Memory B cell (primary cell): ENCODE results near the gene SLC8B1.

Source experiments
- ATAC-seq: fragments of 150-1000 bp; cut with Tn5 transposase; 2 replicates; pipeline ENCODE4 v1.10.0; 2021; ENCODE audit warnings: low read depth, mild to moderate bottlenecking, moderate library complexity
- DNase-seq, 2 donors: peaks; one replicate each; pipeline ENCODE4 v3.0.0; 2022; ENCODE audit warnings: low spot score in 2 of 2
- H3K27ac Mint-ChIP-seq: one replicate; pipeline ENCODE4 v1.8.0; 2022; ENCODE audit warnings: mild to moderate bottlenecking, moderate library complexity, mixed read lengths
- H3K27me3 Mint-ChIP-seq: one replicate; pipeline ENCODE4 v1.8.0; 2022; ENCODE audit warnings: mixed read lengths
- H3K36me3 Mint-ChIP-seq: one replicate; pipeline ENCODE4 v1.8.0; 2022; ENCODE audit warnings: mild to moderate bottlenecking, mixed read lengths
- H3K4me1 Mint-ChIP-seq: one replicate; pipeline ENCODE4 v1.8.0; 2022; ENCODE audit warnings: mixed read lengths
- H3K4me3 Mint-ChIP-seq: one replicate; pipeline ENCODE4 v1.8.0; 2022; ENCODE audit warnings: mild to moderate bottlenecking, moderate library complexity, mixed read lengths
- H3K9me3 Mint-ChIP-seq: one replicate; pipeline ENCODE4 v1.8.0; 2022; ENCODE audit warnings: mixed read lengths

The SLC8B1 gene

GRCh38 chr12:113287146-113287898, 47.6 kb downstream of the SLC8B1 start:
- Mint-ChIP-seq H3K36me3 (peaks cover 21% of the 10 kb centered on the region), H3K4me3 (no peak overlapping the region), H3K4me1 (no peaks in the 10 kb centered on the region), H3K27ac (no peak overlapping the region), H3K27me3 (no peaks in the 10 kb centered on the region), H3K9me3 (no peaks in the 10 kb centered on the region)
- ATAC-seq (no peak), DNase-seq (no peak)

GRCh38 chr12:113286712-113287111, 48.2 kb downstream of the SLC8B1 start:
- Mint-ChIP-seq H3K27ac (no peak overlapping the region), H3K9me3 (no peaks in the 10 kb centered on the region), H3K4me1 (no peaks in the 10 kb centered on the region), H3K27me3 (no peaks in the 10 kb centered on the region), H3K36me3 (peaks cover 18% of the 10 kb centered on the region), H3K4me3 (no peak overlapping the region)
- ATAC-seq, result no peak
- no peak for DNase-seq

GRCh38 chr12:113285679-113286610, 49.0 kb downstream of the SLC8B1 start:
- H3K36me3 Mint-ChIP-seq, result peaks cover 18% of the 10 kb centered on the region
- H3K27me3 Mint-ChIP-seq, result no peaks in the 10 kb centered on the region
- no peaks in the 10 kb centered on the region for H3K4me1 Mint-ChIP-seq
- no peak for ATAC-seq
- H3K27ac Mint-ChIP-seq, result no peak overlapping the region
- H3K4me3 Mint-ChIP-seq, result no peak overlapping the region
- DNase-seq, result no peak
- H3K9me3 Mint-ChIP-seq, result no peaks in the 10 kb centered on the region

GRCh38 chr12:113284751-113285150, 50.2 kb downstream of the SLC8B1 start:
- H3K27ac Mint-ChIP-seq, result no peak overlapping the region
- H3K4me1 Mint-ChIP-seq, result no peaks in the 10 kb centered on the region
- H3K4me3 Mint-ChIP-seq, result no peak overlapping the region
- H3K9me3 Mint-ChIP-seq, result no peaks in the 10 kb centered on the region
- DNase-seq (no peak), ATAC-seq (no peak)
- H3K36me3 Mint-ChIP-seq, result peaks cover 18% of the 10 kb centered on the region
- H3K27me3 Mint-ChIP-seq, result no peaks in the 10 kb centered on the region

- DNase-seq (no peak), ATAC-seq (no peak)
- no peaks in the 10 kb centered on the region for H3K4me1 Mint-ChIP-seq
- no peaks in the 10 kb centered on the region for H3K9me3 Mint-ChIP-seq
- H3K4me3 Mint-ChIP-seq, result no peak overlapping the region
- H3K36me3 Mint-ChIP-seq, result peaks cover 14% of the 10 kb centered on the region
- H3K27ac Mint-ChIP-seq, result peak overlapping the region; percentile 61
- H3K27me3 Mint-ChIP-seq, result no peaks in the 10 kb centered on the region
Measured at GRCh38 chr12:113278633-113279032, 56.3 kb downstream of the SLC8B1 start.

GRCh38 chr12:113278141-113278540, 56.8 kb downstream of the SLC8B1 start:
- Mint-ChIP-seq H3K27ac (peak overlapping the region; percentile 61), H3K4me1 (no peaks in the 10 kb centered on the region)
- ATAC-seq, result no peak

GRCh38 chr12:113277511-113277910, 57.4 kb downstream of the SLC8B1 start:
- ATAC-seq (no peak), DNase-seq (no peak)
- H3K4me3 Mint-ChIP-seq, result no peak overlapping the region
- peaks cover 16% of the 10 kb centered on the region for H3K36me3 Mint-ChIP-seq
- no peaks in the 10 kb centered on the region for H3K27me3 Mint-ChIP-seq
- no peaks in the 10 kb centered on the region for H3K4me1 Mint-ChIP-seq
- H3K27ac Mint-ChIP-seq, result no peak overlapping the region
- H3K9me3 Mint-ChIP-seq, result no peaks in the 10 kb centered on the region

More at GRCh38 chr12:113278141-113278540, 56.8 kb downstream of the SLC8B1 start:
- DNase-seq, result no peak
- Mint-ChIP-seq H3K9me3 (no peaks in the 10 kb centered on the region), H3K27me3 (no peaks in the 10 kb centered on the region), H3K4me3 (no peak overlapping the region), H3K36me3 (peaks cover 16% of the 10 kb centered on the region)

- H3K27ac Mint-ChIP-seq, result no peak overlapping the region
Measured at GRCh38 chr12:113276946-113277500, 57.9 kb downstream of the SLC8B1 start.

GRCh38 chr12:113276306-113276705, 58.6 kb downstream of the SLC8B1 start:
- H3K27me3 Mint-ChIP-seq, result no peaks in the 10 kb centered on the region
- no peaks in the 10 kb centered on the region for H3K9me3 Mint-ChIP-seq
- ATAC-seq (no peak), DNase-seq (no peak)
- H3K27ac Mint-ChIP-seq, result no peak overlapping the region
- no peak overlapping the region for H3K4me3 Mint-ChIP-seq
- peaks cover 13% of the 10 kb centered on the region for H3K36me3 Mint-ChIP-seq
- H3K4me1 Mint-ChIP-seq, result no peaks in the 10 kb centered on the region

More at GRCh38 chr12:113276946-113277500, 57.9 kb downstream of the SLC8B1 start:
- ATAC-seq (no peak), DNase-seq (no peak)
- Mint-ChIP-seq H3K4me3 (no peak overlapping the region), H3K27me3 (no peaks in the 10 kb centered on the region), H3K36me3 (peaks cover 16% of the 10 kb centered on the region), H3K4me1 (no peaks in the 10 kb centered on the region), H3K9me3 (no peaks in the 10 kb centered on the region)

- no peaks in the 10 kb centered on the region for H3K9me3 Mint-ChIP-seq
Measured at GRCh38 chr12:113274848-113275247, 60.1 kb downstream of the SLC8B1 start.

GRCh38 chr12:113273053-113273725, 61.7 kb downstream of the SLC8B1 start:
- ATAC-seq, result no peak
- Mint-ChIP-seq H3K4me3 (no peak overlapping the region), H3K4me1 (no peaks in the 10 kb centered on the region), H3K9me3 (no peaks in the 10 kb centered on the region), H3K27ac (no peak overlapping the region), H3K36me3 (peaks cover 9% of the 10 kb centered on the region), H3K27me3 (no peaks in the 10 kb centered on the region)
- DNase-seq, result no peak

More at GRCh38 chr12:113274848-113275247, 60.1 kb downstream of the SLC8B1 start:
- Mint-ChIP-seq H3K27ac (no peak overlapping the region), H3K4me3 (no peak overlapping the region), H3K27me3 (no peaks in the 10 kb centered on the region), H3K4me1 (no peaks in the 10 kb centered on the region), H3K36me3 (peaks cover 10% of the 10 kb centered on the region)
- DNase-seq (no peak), ATAC-seq (no peak)

- ATAC-seq, result no peak
- Mint-ChIP-seq H3K9me3 (no peaks in the 10 kb centered on the region), H3K4me1 (no peaks in the 10 kb centered on the region), H3K27ac (no peak overlapping the region), H3K27me3 (no peaks in the 10 kb centered on the region), H3K4me3 (no peak overlapping the region), H3K36me3 (peaks cover 15% of the 10 kb centered on the region)
- DNase-seq, result no peak
Measured at GRCh38 chr12:113271853-113272561, 62.9 kb downstream of the SLC8B1 start.

- ATAC-seq (no peak), DNase-seq (no peak)
- no peaks in the 10 kb centered on the region for H3K27me3 Mint-ChIP-seq
- no peak overlapping the region for H3K27ac Mint-ChIP-seq
- H3K4me1 Mint-ChIP-seq, result no peaks in the 10 kb centered on the region
- peaks cover 18% of the 10 kb centered on the region for H3K36me3 Mint-ChIP-seq
- H3K9me3 Mint-ChIP-seq, result no peaks in the 10 kb centered on the region
- H3K4me3 Mint-ChIP-seq, result no peak overlapping the region
Measured at GRCh38 chr12:113271466-113271852, 63.5 kb downstream of the SLC8B1 start.
